Calu3 (cell line): Measurements from ENCODE around the gene ANXA9. TPM values are rescaled to one million over a fixed set of nuclear protein-coding genes. Genes with fewer than 3 reads are reported as not detected.

ENCODE experiments used
- BruUV-seq: library from RNA; stranded (reverse); fragments of 400-500 nt; replicated peaks from 2 replicates; lab custom pipeline; 2021; lab: Mats Ljungman, UMichigan
- CTCF ChIA-PET: fragments of 300-600 bp; sonication (Branson Sonifier 250); formaldehyde crosslinking; loops from one replicate; lab custom pipeline; 2022; ENCODE audit warnings: antibody characterized with exemption; lab: Charles Lee
- DNase-seq: peaks from one replicate; pipeline ENCODE4 v3.0.0; 2022
- H3K27ac Mint-ChIP-seq: one replicate; pipeline ENCODE4 v1.8.0; 2022; ENCODE audit warnings: mixed read lengths; ENCODE audit not compliant: unreplicated experiment
- H3K27me3 Mint-ChIP-seq: one replicate; pipeline ENCODE4 v1.8.0; 2022; ENCODE audit warnings: mixed read lengths; ENCODE audit not compliant: unreplicated experiment
- H3K36me3 Mint-ChIP-seq: one replicate; pipeline ENCODE4 v1.8.0; 2022; ENCODE audit warnings: mild to moderate bottlenecking, moderate library complexity, mixed read lengths; ENCODE audit not compliant: insufficient read depth, unreplicated experiment
- H3K4me1 Mint-ChIP-seq: one replicate; pipeline ENCODE4 v1.8.0; 2022; ENCODE audit warnings: mild to moderate bottlenecking, low read depth, mixed read lengths; ENCODE audit not compliant: unreplicated experiment
- H3K4me3 Mint-ChIP-seq: one replicate; pipeline ENCODE4 v1.8.0; 2022; ENCODE audit warnings: mild to moderate bottlenecking, low read depth, moderate library complexity, mixed read lengths; ENCODE audit not compliant: unreplicated experiment
- H3K9me3 Mint-ChIP-seq: one replicate; pipeline ENCODE4 v1.8.0; 2022; ENCODE audit warnings: low read depth, mixed read lengths; ENCODE audit not compliant: unreplicated experiment
- CTCF ChIP-seq: fragments of 200-600 bp; IDR thresholded peaks from one replicate; pipeline ENCODE4 v1.8.0; 2022; ENCODE audit warnings: antibody characterized with exemption; ENCODE audit not compliant: unreplicated experiment
- intact Hi-C: fragments of 100-400 bp; cut with micrococcal nuclease; formaldehyde crosslinking; loops from one replicate; pipeline ENCODE4 v1.10.0; 2022; ENCODE audit not compliant: unreplicated experiment
- total RNA-seq: library from RNA; stranded (reverse); gene quantifications from 2 replicates; pipeline ENCODE4 v1.2.3, GENCODE V29; 2022

The ANXA9 gene
- total RNA-seq, 1 experiment from 2014 or later, result 15.4 TPM

GRCh38 chr1:151011154-151011850, 29.2 kb downstream of the ANXA9 start:
- CTCF ChIA-PET, result no interaction called here
- no peak overlapping the region for H3K27ac Mint-ChIP-seq
- peaks cover 27% of the 10 kb centered on the region for H3K4me1 Mint-ChIP-seq
- BruUV-seq, result no TSS peak
- TF ChIP-seq CTCF, result no peak
- no peak overlapping the region for H3K4me3 Mint-ChIP-seq
- H3K9me3 Mint-ChIP-seq, result no peaks in the 10 kb centered on the region
- H3K36me3 Mint-ChIP-seq, result peaks cover 30% of the 10 kb centered on the region
- intact Hi-C loops, result no loop called here
- no peak for DNase-seq
- H3K27me3 Mint-ChIP-seq, result no peaks in the 10 kb centered on the region

GRCh38 chr1:151012684-151013471, 30.8 kb downstream of the ANXA9 start:
- H3K4me3 Mint-ChIP-seq, result no peak overlapping the region

GRCh38 chr1:151013518-151013917, 31.4 kb downstream of the ANXA9 start:
- CTCF ChIA-PET, result no interaction called here
- Mint-ChIP-seq H3K4me1 (peaks cover 9% of the 10 kb centered on the region), H3K36me3 (peaks cover 14% of the 10 kb centered on the region), H3K4me3 (no peak overlapping the region), H3K27me3 (no peaks in the 10 kb centered on the region), H3K9me3 (no peaks in the 10 kb centered on the region), H3K27ac (no peak overlapping the region)
- no peak for TF ChIP-seq CTCF
- intact Hi-C loops, result no loop called here
- no peak for DNase-seq
- BruUV-seq, result no TSS peak

More at GRCh38 chr1:151012684-151013471, 30.8 kb downstream of the ANXA9 start:
- no peak for DNase-seq
- H3K9me3 Mint-ChIP-seq, result no peaks in the 10 kb centered on the region
- no TSS peak for BruUV-seq
- intact Hi-C loops, result no loop called here
- no peak for TF ChIP-seq CTCF
- H3K27ac Mint-ChIP-seq, result no peak overlapping the region
- CTCF ChIA-PET, result no interaction called here
- H3K27me3 Mint-ChIP-seq, result no peaks in the 10 kb centered on the region
- peaks cover 12% of the 10 kb centered on the region for H3K4me1 Mint-ChIP-seq
- peaks cover 20% of the 10 kb centered on the region for H3K36me3 Mint-ChIP-seq

GRCh38 chr1:151024540-151025146, 42.6 kb downstream of the ANXA9 start:
- CTCF ChIA-PET, result interaction anchor here (0.6 to 1.6 kb wide), 7 partner anchors 18 to 104 kb away, joined by 3 to 14 read pairs (median 5); partner anchors contain the start of genes C1orf56 and MINDY1
- no peaks in the 10 kb centered on the region for H3K9me3 Mint-ChIP-seq
- intact Hi-C loops, result loop anchor here (2.0 kb wide), 1 partner anchor 132 kb away; the partner anchor contains the start of gene TNFAIP8L2
- H3K27me3 Mint-ChIP-seq, result no peaks in the 10 kb centered on the region
- no TSS peak for BruUV-seq
- peaks cover 10% of the 10 kb centered on the region for H3K36me3 Mint-ChIP-seq
- peak; percentile 83 for DNase-seq
- H3K4me3 Mint-ChIP-seq, result no peak overlapping the region
- peak; percentile 69 for TF ChIP-seq CTCF
- no peak overlapping the region for H3K27ac Mint-ChIP-seq
- H3K4me1 Mint-ChIP-seq, result no peaks in the 10 kb centered on the region
